Colonic mucosa (tissue), 4 donors: Measurements from ENCODE around the gene CACFD1. TPM values are rescaled to one million over a fixed set of nuclear protein-coding genes. Genes with fewer than 3 reads are reported as not detected.

Experiments used
- DNase-seq: peaks from one replicate; pipeline ENCODE4 v3.0.0-alpha.2; 2020
- H3K27ac ChIP-seq: fragments of 200-600 bp; one replicate; pipeline ENCODE4 v1.8.0; 2021
- H3K27me3 ChIP-seq: fragments of 200-600 bp; one replicate; pipeline ENCODE4 v1.8.0; 2021
- H3K36me3 ChIP-seq: fragments of 200-600 bp; one replicate; pipeline ENCODE4 v1.8.0; 2021
- H3K4me1 ChIP-seq: fragments of 200-600 bp; one replicate; pipeline ENCODE4 v1.8.0; 2021; ENCODE audit warnings: mild to moderate bottlenecking
- H3K4me3 ChIP-seq: fragments of 200-600 bp; one replicate; pipeline ENCODE4 v1.8.0; 2021
- H3K9ac ChIP-seq, 2 donors: one replicate each; pipeline ENCODE4 v1.7.0; 2013; ENCODE audit warnings: control low read depth in 2 of 2, low read depth in 2 of 2, low read length in 2 of 2
- H3K9me3 ChIP-seq: fragments of 200-600 bp; one replicate; pipeline ENCODE4 v1.8.0; 2021
- intact Hi-C: fragments of 100-400 bp; cut with DNase I; formaldehyde crosslinking; loops from one replicate; pipeline ENCODE4 v1.14.1; 2022
- total RNA-seq, 2 donors: library from RNA; stranded (reverse); fragmentation: NEBNext Ultra II Directional in 1 of 2; extraction: Animal tissue kit (Norgen Biotek cat#: 25700) in 1 of 2; gene quantifications; one replicate each; pipeline ENCODE4 v1.2.1, GENCODE V29; 2021
- TF ChIP-seq, protein P1 (sequence below): fragments of 200-600 bp; IDR thresholded peaks from one replicate; pipeline ENCODE4 v1.8.0; 2022; ENCODE audit warnings: antibody characterized with exemption, mild to moderate bottlenecking
- donor health status: healthy.
- donor health status: DM: no; HTN: no; CAD: no.
- donor health status: DM: no; HTN: no; CAD: no.

The CACFD1 gene
- total RNA-seq, 2 donors from 2014 or later: 56.8 to 60.7 TPM

DNA sequence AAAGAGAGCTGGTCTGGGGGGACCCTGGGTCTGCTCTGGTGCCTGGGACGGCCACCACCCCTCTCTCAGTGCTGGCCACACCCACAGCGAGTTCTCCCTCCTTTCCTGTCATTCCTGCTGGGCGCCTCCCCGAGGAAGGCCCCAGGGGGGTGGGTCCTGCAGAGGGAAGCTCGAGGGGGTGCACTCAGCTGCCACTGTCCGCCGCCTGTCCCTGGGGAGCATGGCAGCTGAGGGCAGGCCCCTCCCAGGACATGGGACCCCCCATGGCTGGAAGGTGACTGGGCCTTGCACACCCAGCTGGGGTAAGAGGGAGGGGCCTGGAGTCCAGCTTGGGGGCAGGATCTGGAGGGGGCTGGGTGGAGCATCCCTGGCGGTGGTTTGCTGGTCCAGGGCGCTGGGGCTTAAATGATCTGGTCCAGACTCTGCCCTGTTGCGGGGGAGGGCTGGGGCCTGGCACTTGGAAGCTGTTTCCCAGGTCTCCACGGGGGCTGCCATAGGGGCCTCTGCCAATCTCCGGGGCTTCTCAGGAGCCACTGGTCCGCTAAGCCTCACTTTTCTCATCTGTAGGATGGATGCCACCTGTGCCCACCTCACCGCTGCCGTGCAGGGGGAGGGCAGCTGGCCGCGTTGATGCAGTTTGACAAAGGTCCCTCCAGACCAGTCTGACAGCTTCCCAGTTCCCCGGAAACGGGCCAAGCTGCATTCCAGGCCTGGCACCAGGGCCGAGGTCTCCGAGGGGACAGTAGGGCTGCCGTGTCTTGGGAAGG is 25.1 kb downstream of the CACFD1 start:
- TF ChIP-seq, protein P1, sequence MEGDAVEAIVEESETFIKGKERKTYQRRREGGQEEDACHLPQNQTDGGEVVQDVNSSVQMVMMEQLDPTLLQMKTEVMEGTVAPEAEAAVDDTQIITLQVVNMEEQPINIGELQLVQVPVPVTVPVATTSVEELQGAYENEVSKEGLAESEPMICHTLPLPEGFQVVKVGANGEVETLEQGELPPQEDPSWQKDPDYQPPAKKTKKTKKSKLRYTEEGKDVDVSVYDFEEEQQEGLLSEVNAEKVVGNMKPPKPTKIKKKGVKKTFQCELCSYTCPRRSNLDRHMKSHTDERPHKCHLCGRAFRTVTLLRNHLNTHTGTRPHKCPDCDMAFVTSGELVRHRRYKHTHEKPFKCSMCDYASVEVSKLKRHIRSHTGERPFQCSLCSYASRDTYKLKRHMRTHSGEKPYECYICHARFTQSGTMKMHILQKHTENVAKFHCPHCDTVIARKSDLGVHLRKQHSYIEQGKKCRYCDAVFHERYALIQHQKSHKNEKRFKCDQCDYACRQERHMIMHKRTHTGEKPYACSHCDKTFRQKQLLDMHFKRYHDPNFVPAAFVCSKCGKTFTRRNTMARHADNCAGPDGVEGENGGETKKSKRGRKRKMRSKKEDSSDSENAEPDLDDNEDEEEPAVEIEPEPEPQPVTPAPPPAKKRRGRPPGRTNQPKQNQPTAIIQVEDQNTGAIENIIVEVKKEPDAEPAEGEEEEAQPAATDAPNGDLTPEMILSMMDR: no peak
- intact Hi-C loops: loop anchor here (5.0 kb wide), 1 partner anchor 303 kb away; no protein-coding TSS in a partner anchor

DNA sequence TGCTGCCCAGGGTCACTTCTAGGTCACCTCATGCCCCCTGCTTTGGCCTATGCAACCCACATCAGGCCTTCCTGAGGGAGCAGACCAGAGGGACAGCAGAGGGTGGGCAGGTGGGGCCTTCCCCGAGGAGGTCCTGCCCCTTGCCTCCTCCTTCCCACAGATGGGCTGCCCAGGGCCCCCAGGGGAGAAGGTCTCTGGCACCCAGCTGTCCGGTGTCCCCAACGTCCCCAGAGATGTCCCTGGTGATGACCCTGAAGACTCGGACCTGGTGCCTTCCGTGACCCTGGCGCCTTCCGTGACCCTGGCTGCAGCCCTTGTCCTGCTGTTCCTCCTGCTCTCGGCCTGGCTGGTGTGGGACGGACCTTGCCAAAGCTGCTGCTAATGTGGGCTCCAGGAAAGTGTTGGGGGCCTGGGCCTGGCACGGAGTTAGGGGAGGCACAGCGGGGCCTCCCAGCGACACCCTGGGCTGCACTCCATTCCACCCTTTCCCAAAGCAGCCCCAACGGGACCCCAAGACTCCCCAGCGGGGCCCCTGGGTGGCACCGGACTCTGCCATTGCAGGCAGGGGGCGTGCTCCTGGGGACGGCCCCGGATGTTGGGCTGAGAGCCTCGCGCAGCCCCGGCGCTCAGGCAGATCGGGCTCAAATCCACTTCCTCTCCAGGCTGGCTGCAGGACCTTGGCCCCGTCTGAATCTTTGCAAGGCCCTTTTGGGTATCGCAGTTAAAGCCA is 25.9 kb downstream of the CACFD1 start:
- intact Hi-C loops: loop anchor here (2.0 to 5.0 kb wide), 2 partner anchors 79 to 303 kb away; no protein-coding TSS in a partner anchor
- Histone ChIP-seq H3K4me1 (no peaks in the 10 kb centered on the region), H3K36me3 (no peaks in the 10 kb centered on the region), H3K27ac (no peak overlapping the region), H3K9ac (no peak overlapping the region), H3K9me3 (no peaks in the 10 kb centered on the region), H3K4me3 (peak overlapping the region; percentile 7), H3K27me3 (no peaks in the 10 kb centered on the region)
- DNase-seq: no peak
- TF ChIP-seq, protein P1: no peak

More for the DNA sequence above, 25.1 kb downstream of the CACFD1 start:
- H3K4me1 ChIP-seq: no peaks in the 10 kb centered on the region
- no peaks in the 10 kb centered on the region for H3K27me3 ChIP-seq
- no peak overlapping the region for H3K27ac ChIP-seq
- no peaks in the 10 kb centered on the region for H3K36me3 ChIP-seq
- H3K4me3 ChIP-seq: no peak overlapping the region
- DNase-seq: no peak
- H3K9me3 ChIP-seq: no peaks in the 10 kb centered on the region
- H3K9ac ChIP-seq: no peak overlapping the region

DNA sequence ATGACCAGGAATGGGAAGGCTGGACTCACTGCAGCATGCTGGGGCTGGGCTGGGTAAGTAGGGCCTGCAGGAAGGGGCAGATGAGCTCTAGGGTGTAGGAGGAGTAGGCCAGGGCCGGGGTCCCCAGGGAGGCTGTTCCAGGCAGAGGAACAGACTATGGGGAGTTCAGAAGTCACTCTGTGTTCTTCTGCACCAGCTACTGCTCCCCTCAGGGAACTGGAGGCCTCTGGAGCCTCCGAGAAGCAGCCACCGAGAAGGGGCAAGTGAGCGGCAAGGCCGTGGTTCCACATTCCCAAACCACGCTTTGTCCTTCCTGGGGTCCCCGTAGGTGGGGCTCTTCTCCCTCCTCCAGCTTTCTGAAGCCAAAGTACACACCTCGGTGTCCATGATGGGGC is 27.6 kb downstream of the CACFD1 start:
- Histone ChIP-seq H3K4me1 (no peaks in the 10 kb centered on the region), H3K4me3 (no peak overlapping the region), H3K9me3 (no peaks in the 10 kb centered on the region), H3K27me3 (no peaks in the 10 kb centered on the region), H3K36me3 (no peaks in the 10 kb centered on the region), H3K9ac (no peak overlapping the region), H3K27ac (no peak overlapping the region)
- DNase-seq: no peak
- TF ChIP-seq, protein P1: no peak
- intact Hi-C loops: loop anchor here (2.0 to 5.0 kb wide), 2 partner anchors 81 to 305 kb away; no protein-coding TSS in a partner anchor

DNA sequence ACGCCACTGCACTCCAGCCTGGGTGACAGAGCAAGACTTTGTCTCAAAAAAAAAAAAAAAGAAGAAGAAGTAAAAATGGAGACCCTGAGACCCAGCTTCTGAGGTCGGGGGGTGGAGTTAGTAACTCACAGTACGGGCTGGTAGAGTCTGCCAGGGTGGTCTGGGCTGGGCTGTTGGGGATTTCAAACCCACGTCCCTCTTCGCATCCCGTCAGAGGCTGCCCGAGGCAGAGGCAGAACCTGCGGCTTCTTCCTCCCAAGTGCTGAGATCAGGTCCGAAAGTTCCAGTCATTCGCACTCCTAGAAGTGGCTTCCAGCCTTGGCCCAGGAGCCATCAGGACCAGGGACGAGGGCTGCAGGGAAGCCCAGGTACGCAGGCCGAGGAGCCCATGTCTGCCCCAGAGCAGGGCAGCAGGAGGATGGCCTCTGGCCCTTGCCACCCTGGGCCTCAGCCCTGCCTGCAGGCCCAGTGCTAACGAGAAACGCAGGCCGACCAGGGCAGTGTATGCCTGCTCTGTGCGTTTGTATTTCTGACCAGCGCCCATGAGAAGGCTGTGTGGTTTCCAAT is 29.0 kb downstream of the CACFD1 start:
- intact Hi-C loops: loop anchor here (5.0 kb wide), 1 partner anchor 306 kb away; no protein-coding TSS in a partner anchor
- no peaks in the 10 kb centered on the region for H3K4me1 ChIP-seq
- no peak for DNase-seq
- no peaks in the 10 kb centered on the region for H3K36me3 ChIP-seq
- no peaks in the 10 kb centered on the region for H3K9me3 ChIP-seq
- H3K27ac ChIP-seq: no peak overlapping the region
- H3K9ac ChIP-seq: no peak overlapping the region
- H3K4me3 ChIP-seq: no peak overlapping the region
- TF ChIP-seq, protein P1: no peak
- no peaks in the 10 kb centered on the region for H3K27me3 ChIP-seq
